NCI-H1048 (cell line): Measurements from ENCODE around the gene CHODL.

Experiments used
- DNase-seq: peaks from one replicate; lab custom pipeline; 2025; lab: John Stamatoyannopoulos, UW

The CHODL gene, protein sequence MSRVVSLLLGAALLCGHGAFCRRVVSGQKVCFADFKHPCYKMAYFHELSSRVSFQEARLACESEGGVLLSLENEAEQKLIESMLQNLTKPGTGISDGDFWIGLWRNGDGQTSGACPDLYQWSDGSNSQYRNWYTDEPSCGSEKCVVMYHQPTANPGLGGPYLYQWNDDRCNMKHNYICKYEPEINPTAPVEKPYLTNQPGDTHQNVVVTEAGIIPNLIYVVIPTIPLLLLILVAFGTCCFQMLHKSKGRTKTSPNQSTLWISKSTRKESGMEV

DNA sequence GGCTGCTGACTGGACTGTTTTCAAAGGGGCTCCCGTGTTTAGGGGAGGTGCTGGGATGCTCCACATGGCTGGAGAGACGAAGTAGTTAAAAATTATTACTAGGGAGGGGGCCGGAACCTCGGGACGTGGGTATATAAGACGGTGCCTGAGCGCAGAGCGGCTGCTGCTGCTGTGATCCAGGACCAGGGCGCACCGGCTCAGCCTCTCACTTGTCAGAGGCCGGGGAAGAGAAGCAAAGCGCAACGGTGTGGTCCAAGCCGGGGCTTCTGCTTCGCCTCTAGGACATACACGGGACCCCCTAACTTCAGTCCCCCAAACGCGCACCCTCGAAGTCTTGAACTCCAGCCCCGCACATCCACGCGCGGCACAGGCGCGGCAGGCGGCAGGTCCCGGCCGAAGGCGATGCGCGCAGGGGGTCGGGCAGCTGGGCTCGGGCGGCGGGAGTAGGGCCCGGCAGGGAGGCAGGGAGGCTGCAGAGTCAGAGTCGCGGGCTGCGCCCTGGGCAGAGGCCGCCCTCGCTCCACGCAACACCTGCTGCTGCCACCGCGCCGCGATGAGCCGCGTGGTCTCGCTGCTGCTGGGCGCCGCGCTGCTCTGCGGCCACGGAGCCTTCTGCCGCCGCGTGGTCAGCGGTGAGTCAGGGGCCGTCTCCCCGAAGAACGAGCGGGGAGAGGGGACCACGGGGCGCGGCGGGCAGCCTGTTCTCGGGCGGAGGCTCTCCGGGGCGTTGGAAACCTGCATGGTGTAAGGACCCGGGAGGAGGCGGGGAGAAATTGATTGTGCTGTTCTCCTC lies at the start of gene CHODL:
TSS of gene CHODL (plus strand) at position 163 of the 793 bp plus-strand sequence. CDS start at position 554, 391 bp downstream.
- no peak for DNase-seq

DNA sequence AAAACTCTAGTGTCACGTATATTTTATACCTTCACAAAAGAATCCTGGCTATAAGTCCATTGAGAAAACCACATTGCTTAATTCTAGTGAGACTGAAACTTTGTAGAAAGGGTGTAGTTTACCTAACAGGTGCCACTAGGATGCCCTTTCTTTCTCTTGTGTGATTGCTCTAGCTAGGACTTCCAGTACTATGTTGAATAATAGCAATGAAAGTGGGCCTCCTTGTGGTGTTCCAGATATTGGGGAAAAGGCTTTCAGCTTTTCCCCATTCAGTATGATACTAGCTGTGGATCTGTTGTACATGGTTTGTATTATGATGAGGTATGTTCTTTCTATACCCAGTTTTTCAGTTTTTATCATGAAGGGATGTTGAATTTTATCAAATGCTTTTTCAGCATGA lies 39.7 kb upstream of the CHODL start:
- DNase-seq, result no peak

DNA sequence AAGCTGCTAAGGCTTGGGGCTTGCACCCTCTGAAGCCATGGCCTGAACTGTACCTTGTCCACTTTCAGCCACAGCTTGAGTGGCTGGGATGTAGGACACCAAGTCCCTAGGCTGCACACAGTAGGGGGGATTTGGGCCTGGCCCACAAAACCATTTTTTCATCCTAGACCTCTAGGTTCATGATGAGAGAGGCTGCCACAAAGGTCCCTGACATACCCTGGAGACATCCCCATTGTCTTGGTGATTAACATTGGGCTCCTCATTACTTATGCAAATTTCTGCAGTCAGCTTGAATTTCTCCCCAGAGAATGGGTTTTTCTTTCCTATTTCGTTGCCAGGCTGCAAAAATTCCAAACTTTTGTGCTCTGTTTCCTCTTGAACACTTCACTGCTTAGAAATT lies 26.3 kb upstream of the CHODL start:
- DNase-seq, result no peak

DNA sequence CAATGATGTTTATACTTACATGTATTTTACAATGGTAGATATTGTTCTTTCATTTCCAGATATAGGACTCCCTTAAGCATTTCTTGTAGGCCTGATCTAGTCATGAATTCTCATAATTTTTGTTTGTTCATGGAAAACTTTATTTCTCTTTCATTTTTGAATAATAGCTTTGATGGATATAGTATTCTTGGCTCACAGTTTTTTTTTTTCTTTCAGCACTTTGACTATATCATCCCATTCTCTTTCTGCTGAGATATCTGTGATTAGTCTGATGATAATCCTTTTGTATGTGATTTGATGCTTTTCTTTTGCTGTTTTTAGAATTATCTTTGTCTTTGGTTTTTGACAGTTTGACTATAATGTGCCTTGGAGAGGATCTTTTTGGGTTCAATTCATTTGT lies 24.1 kb upstream of the CHODL start:
- DNase-seq, result no peak

DNA sequence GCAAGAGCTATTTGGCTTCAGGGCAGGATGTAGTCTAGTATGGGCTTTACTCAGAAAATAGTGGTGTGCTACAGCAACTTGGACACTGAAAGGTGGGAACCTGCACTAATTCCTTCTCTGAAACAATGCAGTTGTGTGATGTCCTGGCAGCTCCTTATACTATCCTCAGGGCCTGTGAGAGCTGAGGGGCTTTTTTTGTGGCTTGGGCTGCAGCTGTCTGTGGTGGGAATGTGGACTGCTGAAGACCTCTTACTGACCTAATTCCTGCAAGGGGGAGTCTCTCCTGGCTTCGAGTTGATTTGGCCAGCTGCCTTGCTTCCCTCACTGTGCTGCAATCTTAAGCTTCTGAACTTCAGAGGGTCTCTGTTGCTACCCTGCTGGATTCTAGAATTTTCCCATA lies 22.3 kb upstream of the CHODL start:
- no peak for DNase-seq

DNA sequence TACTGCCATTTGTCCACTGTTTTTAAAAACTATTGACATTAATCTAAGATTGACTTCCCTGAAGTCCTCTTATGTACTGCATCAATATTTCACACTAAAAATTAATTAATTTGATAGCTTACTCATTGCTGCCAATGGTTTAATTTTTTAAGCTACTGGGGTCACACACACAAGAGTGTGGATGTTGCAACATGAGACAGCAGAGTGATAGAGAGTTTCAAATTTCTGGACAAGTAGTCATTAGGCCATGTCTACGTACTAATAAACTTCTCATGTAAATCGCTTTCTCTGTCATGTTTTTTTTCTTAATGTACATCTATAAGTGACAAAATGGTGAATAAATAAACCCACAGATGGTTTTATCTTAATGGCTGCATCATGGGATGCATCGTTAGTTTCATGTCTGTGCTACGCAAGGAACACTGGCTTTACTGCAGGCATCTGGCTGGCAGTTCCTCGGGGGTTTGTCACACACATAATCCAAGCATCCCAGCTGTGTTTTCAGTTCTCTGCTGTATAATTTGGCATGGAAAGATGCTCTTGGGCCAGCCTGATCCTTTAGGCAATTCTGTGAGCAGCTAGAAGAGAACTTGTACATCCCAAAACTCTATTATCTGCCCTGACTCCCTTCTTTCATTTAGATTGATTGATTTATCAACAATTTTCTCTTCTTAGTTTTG lies 16.4 kb upstream of the CHODL start:
- DNase-seq, result no peak

DNA sequence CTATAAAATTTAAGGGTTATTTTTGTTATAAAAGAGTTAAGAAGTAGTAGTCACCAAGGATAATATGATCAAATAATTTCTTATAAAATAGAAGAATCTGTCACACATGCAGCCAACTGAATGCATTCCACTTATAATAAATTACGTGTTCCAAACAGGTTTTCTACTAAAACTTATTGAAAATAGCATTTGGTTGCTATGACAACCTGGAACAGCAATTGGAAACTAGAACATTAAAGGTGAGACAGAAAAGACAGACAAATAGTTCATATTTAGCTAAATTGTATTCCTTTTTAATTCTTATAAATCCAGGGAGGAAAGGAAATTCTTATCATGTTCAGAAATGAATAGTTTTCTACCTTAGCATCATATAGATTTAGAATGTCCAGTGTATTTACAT lies 9.1 kb upstream of the CHODL start:
- no peak for DNase-seq

DNA sequence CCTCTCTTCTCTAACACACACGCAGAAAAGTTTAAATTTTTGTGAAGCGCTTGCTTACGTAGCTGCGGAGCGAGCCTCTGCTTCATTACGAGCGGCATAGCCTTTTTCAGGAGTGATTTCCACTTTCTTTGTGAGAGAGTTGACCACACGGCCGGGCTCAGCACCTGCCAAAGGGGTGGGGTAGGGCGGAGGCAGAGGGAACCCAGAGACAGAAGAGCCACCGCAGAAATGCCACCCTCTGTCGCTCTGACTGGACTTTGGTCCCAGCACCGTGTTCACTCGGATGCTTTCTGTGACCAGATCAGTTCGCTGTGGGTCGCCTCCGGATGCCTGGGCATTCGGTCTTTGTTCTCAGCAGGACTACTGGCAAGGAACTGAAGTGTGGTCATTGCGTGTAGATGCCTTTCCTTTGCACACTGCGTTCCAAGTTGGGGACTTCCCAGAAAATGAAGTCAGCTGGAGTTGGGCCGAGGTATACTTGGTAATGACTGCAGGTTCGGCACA lies 883 bp downstream of the CHODL start:
- DNase-seq, result no peak

DNA sequence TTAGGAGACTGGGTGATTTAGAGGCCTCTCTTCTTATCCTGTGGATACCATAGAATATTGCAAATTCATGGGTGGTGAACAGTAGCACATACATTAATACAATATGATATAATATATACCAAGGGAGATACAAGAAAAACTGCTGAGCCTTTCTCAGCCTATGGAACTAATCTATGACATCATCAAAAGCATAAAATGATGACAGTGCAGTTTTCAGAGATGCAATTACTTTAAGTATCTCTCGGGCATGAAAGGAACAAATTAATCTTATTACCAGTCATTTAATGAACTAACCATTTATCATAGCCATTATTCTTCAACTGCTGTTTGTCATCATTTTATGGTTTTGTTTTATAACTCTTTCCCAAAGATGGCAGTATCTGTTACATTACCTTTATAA lies 3.5 kb downstream of the CHODL start:
- DNase-seq, result no peak

DNA sequence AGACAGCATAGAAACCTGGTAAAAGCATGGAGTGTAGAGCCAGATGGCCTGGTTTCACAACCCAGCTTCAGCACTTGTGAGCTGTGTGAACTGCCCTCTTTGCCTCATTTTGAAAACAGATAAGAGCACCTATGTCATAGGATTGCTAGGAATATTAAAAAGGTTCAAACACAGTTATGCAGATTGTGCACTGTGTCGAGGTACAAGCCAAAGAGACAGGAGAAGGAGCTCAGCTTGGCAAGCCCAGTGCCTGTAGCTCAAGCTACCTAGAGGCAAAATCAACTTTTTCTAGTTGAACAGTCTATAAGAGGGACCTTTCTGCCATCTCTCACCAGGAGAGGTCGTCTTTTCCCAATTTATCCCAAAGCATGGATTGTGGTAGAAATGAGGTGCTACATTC lies 5.0 kb downstream of the CHODL start:
- no peak for DNase-seq

DNA sequence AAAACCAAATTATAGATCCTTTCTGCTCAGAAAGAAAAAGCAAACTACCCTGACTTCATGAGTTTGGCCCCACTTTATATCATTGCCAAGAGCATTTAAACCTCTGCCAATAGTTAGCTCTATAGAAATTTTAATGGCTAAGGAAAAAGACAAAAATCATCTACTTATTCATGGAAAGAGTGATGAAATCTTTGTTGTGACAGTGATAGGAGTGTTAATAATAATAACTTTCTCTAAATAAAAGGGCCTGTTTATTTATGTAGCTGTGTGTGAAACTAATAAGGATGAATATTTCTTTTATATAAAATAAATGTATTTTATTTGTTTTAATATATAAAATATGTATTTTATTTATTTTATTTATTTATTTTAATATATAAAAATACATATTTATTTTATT lies 6.4 kb downstream of the CHODL start:
- DNase-seq, result no peak

DNA sequence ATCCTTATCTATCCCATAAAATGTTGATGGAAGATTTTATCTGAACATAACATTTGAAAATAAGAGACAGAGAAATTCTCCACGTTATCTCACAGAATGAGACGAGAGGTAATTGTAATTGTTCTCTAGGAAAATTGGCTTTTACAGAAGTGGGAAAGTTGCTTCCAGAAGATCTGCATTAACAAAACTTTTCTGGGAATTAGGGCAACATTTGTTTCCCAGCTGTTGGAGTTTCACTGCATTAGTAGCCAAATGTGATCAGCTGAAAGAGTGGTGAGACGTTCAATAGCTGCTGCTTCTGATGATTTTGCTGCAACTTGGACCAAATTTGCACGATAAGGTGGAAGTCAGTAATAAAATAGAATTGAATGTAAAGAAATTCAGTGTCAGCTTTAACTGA lies 7.6 kb downstream of the CHODL start:
- DNase-seq, result no peak

DNA sequence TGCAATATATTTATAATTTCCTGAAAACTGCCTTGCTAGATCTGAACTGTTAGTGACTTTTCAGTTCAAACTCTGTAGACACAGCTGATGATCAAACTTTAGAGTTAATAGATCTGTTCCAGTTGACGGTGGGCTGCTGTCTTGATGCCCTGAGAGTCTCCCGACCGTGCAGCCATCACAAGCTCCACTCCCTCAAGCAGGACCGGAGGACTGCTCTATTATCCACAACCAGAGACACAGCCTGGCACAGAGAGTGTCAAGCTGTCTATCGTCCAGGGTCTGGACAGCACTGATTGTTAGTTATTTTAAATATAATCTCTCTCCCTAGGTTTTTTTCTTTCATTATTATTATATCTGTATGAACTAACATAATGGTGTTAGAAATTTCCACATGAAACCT lies 8.0 kb downstream of the CHODL start:
- DNase-seq, result no peak

DNA sequence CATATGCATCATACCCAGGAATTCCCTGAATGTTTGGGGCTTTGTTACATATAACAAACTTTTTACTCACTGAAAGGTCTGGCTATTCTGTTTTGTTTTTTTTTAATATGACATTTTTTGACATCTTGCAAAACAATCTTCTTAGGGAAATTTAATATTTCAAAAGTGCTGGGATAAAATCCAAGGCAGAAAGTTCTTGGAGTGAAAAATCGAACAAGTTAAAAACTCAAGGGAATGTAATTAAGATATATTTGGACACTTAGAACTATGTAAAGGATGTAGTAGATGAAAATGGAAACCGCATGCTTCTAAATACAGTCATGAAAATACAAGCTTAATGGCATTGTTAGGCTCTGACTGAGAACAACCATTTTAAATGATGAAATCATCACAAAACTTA lies 8.6 kb downstream of the CHODL start:
- no peak for DNase-seq

DNA sequence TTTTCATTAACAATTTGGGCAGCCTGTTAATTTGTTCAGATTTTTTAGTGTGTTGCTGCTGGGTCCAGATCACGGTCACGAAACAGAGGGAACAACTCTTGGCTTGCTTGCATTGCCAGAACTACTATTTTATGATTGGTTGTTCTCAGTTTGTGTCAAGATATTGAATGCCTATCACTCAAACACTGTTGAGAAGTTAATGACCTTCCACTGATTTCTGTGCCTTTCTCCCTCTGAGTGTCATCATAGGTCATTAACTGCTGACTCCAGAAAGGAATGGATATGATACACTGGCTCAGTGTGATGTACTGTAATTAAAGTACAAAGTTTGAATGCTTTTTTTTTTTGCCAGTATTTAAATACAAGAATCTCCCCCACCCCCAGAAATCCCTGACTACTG lies 9.2 kb downstream of the CHODL start:
- no peak for DNase-seq

DNA sequence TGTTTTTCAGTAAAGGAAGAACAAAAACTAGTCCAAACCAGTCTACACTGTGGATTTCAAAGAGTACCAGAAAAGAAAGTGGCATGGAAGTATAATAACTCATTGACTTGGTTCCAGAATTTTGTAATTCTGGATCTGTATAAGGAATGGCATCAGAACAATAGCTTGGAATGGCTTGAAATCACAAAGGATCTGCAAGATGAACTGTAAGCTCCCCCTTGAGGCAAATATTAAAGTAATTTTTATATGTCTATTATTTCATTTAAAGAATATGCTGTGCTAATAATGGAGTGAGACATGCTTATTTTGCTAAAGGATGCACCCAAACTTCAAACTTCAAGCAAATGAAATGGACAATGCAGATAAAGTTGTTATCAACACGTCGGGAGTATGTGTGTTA lies 21.3 kb downstream of the CHODL start:
- DNase-seq, result no peak

DNA sequence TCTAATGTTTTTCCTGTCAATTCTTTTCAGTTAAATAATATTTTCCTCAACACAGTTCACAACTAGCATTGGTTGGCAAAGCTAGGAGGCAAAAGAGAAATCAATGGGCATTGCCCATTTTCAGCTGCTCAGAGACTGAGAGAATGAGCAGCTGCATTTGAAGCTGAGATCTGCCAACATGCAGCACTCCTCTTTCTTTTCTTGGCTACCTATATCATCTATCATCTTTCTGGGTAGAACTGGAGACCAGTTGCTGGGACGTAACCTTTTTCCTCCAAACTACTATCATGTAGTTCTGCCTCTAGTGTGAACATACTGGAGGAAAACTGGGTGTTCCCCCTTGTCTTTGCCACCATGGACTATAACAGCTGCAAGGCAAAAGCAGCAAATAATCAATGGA lies 22.9 kb downstream of the CHODL start:
- no peak for DNase-seq

DNA sequence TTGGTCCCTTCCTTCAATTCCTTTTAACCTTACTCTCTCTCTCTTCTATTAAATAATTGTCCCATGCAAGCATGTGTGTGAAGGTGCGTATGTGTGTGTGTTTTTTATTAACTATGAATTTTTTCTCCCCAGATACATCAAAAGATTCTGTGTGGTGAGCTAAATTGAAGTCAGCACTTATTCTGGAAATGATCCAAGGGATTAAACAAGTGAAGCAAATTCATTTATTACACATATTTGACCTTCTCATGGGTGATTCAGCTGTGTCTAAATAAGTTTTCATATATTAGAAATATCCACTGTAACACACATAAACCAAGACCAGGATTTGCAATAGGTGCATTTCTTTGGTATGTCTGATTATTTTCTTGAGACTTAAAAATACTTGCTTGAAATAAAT lies 24.3 kb downstream of the CHODL start:
- no peak for DNase-seq

DNA sequence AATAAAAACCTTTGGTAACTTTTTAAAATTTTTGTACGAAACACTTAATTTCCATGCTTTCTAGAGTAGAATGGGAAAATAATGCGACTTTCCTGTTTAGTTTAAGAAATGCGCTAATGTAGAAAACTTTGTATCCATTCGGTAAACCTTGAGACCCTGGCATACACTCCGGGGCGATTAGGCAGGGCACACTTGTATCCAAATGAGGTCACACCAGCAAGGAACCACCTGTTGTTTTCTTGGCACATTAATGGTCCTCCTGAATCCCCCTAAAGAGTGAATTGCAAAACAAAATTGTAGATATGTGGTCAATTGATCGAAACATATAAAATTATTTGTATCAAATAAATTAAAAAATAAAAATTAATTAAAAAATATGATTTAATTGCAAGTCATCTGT lies 25.2 kb downstream of the CHODL start:
- DNase-seq, result no peak

DNA sequence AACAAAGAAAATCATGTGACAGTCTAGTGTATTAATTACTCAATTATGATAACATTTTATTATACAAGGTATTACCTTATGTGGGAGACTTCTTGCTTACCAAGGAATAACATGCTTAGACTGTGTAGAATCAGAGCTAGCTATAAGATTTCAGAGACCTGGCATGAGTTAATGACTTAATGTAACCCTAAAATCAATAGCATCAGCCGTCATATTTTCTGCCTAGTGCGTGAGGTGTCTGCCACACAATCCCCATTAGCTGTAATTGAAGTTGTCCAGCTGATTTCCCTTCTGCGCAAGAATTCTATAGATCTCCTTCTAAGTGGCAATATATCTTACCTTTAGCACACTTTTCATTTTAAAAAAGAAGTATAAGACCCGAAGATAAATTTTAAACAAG lies 28.8 kb downstream of the CHODL start:
- no peak for DNase-seq

DNA sequence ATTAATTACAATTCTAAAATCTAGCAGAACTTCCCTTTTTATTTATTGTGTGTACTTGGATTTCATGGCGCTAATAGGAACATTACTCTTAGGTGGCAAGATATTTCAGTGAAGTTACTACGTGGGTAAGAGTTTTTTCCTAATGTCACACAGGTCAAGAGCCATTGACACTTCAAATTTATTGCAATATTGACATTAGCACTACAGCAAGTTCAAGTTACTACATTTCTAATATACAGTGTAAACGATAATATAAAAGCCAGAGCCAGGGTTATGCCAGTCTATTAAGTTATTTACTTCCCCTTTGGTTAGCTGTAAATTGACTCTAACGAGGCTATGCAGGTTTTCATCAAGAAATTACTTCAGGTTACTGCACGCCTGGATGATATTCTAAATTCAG lies 29.7 kb downstream of the CHODL start:
- DNase-seq, result no peak

DNA sequence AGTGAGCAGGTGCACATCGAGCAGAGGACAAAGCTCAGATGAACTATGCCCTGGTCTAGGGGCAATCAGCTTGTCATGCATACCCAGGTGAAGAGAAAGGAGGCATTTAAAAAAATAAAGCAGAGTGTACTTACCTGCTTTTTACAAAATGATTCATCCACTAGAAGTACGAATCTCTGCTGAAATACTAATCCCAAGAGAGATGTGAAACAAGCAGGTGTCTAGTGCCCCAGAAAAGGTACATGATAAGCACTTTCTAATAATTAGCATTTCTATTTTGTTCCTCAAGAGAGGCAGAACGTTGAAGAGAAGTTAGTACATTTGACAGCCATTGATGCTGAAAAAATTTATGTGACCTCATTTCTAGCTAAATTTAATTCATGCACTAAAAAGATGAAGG lies 31.1 kb downstream of the CHODL start:
- no peak for DNase-seq

DNA sequence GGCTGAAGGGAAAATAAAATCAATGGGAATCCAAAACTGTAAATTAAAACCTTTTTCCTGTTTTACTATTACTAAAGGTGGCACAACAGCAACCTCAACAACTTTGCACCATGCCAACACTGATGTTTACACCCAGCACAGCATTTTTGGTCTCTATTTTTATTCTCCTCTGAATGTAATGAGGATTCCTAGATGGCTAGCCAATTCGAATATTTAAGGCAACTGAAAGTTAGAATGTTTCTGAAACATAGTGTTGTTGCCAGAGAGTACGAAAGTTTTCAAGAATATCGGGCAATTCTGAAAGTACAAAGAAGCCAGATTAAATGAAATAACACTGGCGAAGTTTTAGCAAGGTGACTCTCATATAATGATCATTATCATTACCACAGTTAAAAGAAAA lies 40.7 kb downstream of the CHODL start:
- no peak for DNase-seq
